Hepatocyte (in vitro differentiated cells): ENCODE results near the gene CNR2. TPM values are rescaled to one million over a fixed set of nuclear protein-coding genes. Genes with fewer than 3 reads are reported as not detected.

Experiments used
- DNase-seq: peaks from one replicate; pipeline ENCODE4 v3.0.0-alpha.2; 2016; ENCODE audit warnings: low spot score
- H2AFZ ChIP-seq: fragments of 200-600 bp; sonication (generic); 2 replicates; pipeline ENCODE4 v1.6.0; 2016; ENCODE audit warnings: antibody characterized with exemption, mild to moderate bottlenecking
- H3K27ac ChIP-seq: fragments of 200-600 bp; sonication (generic); 2 replicates; pipeline ENCODE4 v1.5.1; 2016; ENCODE audit warnings: mild to moderate bottlenecking
- H3K27me3 ChIP-seq: fragments of 200-600 bp; sonication (generic); 2 replicates; pipeline ENCODE4 v1.6.1; 2016
- H3K36me3 ChIP-seq: fragments of 200-600 bp; sonication (generic); replicated peaks from 2 replicates; pipeline ENCODE4 v1.5.1; 2016; ENCODE audit warnings: low read depth; ENCODE audit not compliant: insufficient read depth
- H3K4me1 ChIP-seq: fragments of 200-600 bp; sonication (generic); 2 replicates; pipeline ENCODE4 v1.5.1; 2016; ENCODE audit warnings: mild to moderate bottlenecking, moderate library complexity; ENCODE audit not compliant: insufficient read depth
- H3K4me2 ChIP-seq: fragments of 200-600 bp; sonication (generic); 2 replicates; pipeline ENCODE4 v1.6.0; 2016
- H3K4me3 ChIP-seq: fragments of 200-600 bp; sonication (generic); 2 replicates; pipeline ENCODE4 v1.5.1; 2016; ENCODE audit warnings: mild to moderate bottlenecking
- H3K79me2 ChIP-seq: fragments of 200-600 bp; sonication (generic); 2 replicates; pipeline ENCODE4 v1.6.0; 2017; ENCODE audit warnings: mild to moderate bottlenecking
- H3K9me2 ChIP-seq: fragments of 200-600 bp; sonication (generic); replicated peaks from 2 replicates; pipeline ENCODE4 v1.6.0; 2017; ENCODE audit warnings: mild to moderate bottlenecking; ENCODE audit not compliant: insufficient read depth
- H3K9me3 ChIP-seq: fragments of 200-600 bp; sonication (generic); 2 replicates; pipeline ENCODE4 v1.5.1; 2016; ENCODE audit warnings: low read depth, mild to moderate bottlenecking
- H4K20me1 ChIP-seq: fragments of 200-600 bp; sonication (generic); 2 replicates; pipeline ENCODE4 v1.6.0; 2016; ENCODE audit warnings: mild to moderate bottlenecking; ENCODE audit not compliant: insufficient read depth, poor library complexity, severe bottlenecking
- EZH2 ChIP-seq: fragments of 200-600 bp; sonication (generic); IDR thresholded peaks from 2 replicates; pipeline ENCODE4 v1.6.1; 2016; ENCODE audit warnings: antibody characterized with exemption, mild to moderate bottlenecking, borderline replicate concordance
- EZH2phosphoT487 ChIP-seq: fragments of 200-600 bp; sonication (generic); IDR thresholded peaks from one replicate; pipeline ENCODE4 v1.6.1; 2018; ENCODE audit warnings: antibody characterized with exemption, mild to moderate bottlenecking, low read depth, moderate library complexity; ENCODE audit not compliant: unreplicated experiment, severe bottlenecking
- WGBS: methylation state at CpG from one replicate; pipeline ENCODE4 v1.1.6; 2016; ENCODE audit warnings: low lambda C conversion rate; ENCODE audit errors: missing lambda C conversion rate; 5-methylcytosine and 5-hydroxymethylcytosine counted together
- polyA plus RNA-seq: library from polyadenylated mRNA; unstranded; fragments of >200 nt; fragmentation: Nextera tagmentation; extraction: Ambion mirVana; gene quantifications from 2 replicates; pipeline ENCODE4 v1.2.1, GENCODE V29; 2016
- total RNA-seq: library from RNA; depleted of rRNA; stranded (reverse); fragments of >200 nt; gene quantifications from 2 replicates; pipeline ENCODE4 v1.2.3, GENCODE V29; 2014
- TF ChIP-seq, protein P1 (sequence below): fragments of 200-600 bp; sonication (generic); IDR thresholded peaks from 2 replicates; pipeline ENCODE4 v1.5.1; 2016; ENCODE audit warnings: antibody characterized with exemption, mild to moderate bottlenecking; ENCODE audit not compliant: poor library complexity

The CNR2 gene
- total and polyA plus RNA-seq, 2 experiments from 2014 or later: not detected

DNA sequence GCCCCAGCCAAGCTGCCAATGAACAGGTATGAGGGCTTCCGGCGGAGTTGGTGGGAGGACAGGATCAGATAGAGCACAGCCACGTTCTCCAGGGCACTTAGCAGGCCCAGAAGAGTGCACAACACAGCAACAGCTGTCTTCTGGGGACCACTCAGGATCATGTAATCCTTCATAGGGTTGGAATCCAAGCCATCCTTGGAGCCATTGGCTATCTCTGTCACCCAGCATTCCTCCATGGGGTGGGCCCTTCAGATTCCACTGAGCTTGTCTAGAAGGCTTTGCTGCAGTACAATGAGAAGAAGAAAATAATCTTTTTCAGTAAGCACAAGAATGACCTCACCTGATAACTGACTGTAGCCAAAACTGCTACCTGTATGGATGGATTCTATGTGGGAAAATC lies 37.8 kb downstream of the CNR2 start:
- Histone ChIP-seq H4K20me1 (no peaks in the 10 kb centered on the region), H3K36me3 (no peaks in the 10 kb centered on the region), H3K27me3 (no peaks in the 10 kb centered on the region), H3K9me3 (peaks cover 14% of the 10 kb centered on the region), H3K9me2 (no peaks in the 10 kb centered on the region), H2AFZ (no peak overlapping the region), H3K27ac (no peak overlapping the region), H3K4me1 (no peaks in the 10 kb centered on the region), H3K79me2 (no peaks in the 10 kb centered on the region), H3K4me2 (no peak overlapping the region), H3K4me3 (no peak overlapping the region)
- TF ChIP-seq EZH2phosphoT487 (no peak), EZH2 (no peak)
- TF ChIP-seq, protein P1, sequence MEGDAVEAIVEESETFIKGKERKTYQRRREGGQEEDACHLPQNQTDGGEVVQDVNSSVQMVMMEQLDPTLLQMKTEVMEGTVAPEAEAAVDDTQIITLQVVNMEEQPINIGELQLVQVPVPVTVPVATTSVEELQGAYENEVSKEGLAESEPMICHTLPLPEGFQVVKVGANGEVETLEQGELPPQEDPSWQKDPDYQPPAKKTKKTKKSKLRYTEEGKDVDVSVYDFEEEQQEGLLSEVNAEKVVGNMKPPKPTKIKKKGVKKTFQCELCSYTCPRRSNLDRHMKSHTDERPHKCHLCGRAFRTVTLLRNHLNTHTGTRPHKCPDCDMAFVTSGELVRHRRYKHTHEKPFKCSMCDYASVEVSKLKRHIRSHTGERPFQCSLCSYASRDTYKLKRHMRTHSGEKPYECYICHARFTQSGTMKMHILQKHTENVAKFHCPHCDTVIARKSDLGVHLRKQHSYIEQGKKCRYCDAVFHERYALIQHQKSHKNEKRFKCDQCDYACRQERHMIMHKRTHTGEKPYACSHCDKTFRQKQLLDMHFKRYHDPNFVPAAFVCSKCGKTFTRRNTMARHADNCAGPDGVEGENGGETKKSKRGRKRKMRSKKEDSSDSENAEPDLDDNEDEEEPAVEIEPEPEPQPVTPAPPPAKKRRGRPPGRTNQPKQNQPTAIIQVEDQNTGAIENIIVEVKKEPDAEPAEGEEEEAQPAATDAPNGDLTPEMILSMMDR: no peak
- 87% methylated on average over 3 of the region's 3 CpGs for WGBS
- no peak for DNase-seq

- Histone ChIP-seq H3K27me3 (no peaks in the 10 kb centered on the region), H3K4me1 (no peaks in the 10 kb centered on the region), H4K20me1 (no peaks in the 10 kb centered on the region), H3K4me2 (no peak overlapping the region), H3K36me3 (no peaks in the 10 kb centered on the region), H2AFZ (no peak overlapping the region), H3K9me2 (no peaks in the 10 kb centered on the region), H3K4me3 (no peak overlapping the region), H3K9me3 (no peaks in the 10 kb centered on the region), H3K79me2 (no peaks in the 10 kb centered on the region), H3K27ac (no peak overlapping the region)
- no peak for DNase-seq
- TF ChIP-seq EZH2phosphoT487 (no peak), EZH2 (no peak)
- TF ChIP-seq, protein P1: no peak
- 90% methylated on average over 3 of the region's 3 CpGs for WGBS
These were observed 40.7 kb downstream of the CNR2 start for GRCh38 chr1:23872421-23872820.

DNA sequence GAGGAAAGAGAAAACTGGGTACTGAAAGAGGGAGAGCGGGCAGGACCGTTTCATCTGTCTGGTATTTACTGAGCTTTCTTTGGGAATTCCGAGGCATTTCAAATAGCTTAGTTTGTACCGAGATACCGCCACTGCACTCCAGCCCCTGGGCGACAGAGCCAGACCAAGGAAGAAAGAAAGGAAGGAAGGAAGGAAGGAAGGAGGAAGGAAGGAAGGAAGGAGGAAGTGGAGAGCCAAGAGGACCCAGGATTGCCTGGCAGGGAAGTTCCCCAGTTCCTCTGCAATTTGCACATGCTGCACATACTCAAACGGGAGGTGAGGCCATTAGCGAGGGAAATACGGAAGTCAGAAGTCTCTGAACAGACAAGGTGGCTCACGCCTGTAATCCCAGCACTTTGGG lies 44.1 kb downstream of the CNR2 start:
- H4K20me1 ChIP-seq: no peaks in the 10 kb centered on the region
- H3K27ac ChIP-seq: no peak overlapping the region
- no peaks in the 10 kb centered on the region for H3K36me3 ChIP-seq
- WGBS: 82% methylated on average over 10 of the region's 10 CpGs
- TF ChIP-seq EZH2 (no peak), EZH2phosphoT487 (no peak)
- TF ChIP-seq, protein P1: no peak
- H3K4me1 ChIP-seq: no peaks in the 10 kb centered on the region
- peak overlapping the region; percentile 47 for H2AFZ ChIP-seq
- no peak for DNase-seq
- H3K4me3 ChIP-seq: no peak overlapping the region
- peak overlapping the region; percentile 90 for H3K4me2 ChIP-seq
- no peaks in the 10 kb centered on the region for H3K9me3 ChIP-seq
- no peaks in the 10 kb centered on the region for H3K27me3 ChIP-seq
- no peaks in the 10 kb centered on the region for H3K9me2 ChIP-seq
- peaks cover 6% of the 10 kb centered on the region for H3K79me2 ChIP-seq

DNA sequence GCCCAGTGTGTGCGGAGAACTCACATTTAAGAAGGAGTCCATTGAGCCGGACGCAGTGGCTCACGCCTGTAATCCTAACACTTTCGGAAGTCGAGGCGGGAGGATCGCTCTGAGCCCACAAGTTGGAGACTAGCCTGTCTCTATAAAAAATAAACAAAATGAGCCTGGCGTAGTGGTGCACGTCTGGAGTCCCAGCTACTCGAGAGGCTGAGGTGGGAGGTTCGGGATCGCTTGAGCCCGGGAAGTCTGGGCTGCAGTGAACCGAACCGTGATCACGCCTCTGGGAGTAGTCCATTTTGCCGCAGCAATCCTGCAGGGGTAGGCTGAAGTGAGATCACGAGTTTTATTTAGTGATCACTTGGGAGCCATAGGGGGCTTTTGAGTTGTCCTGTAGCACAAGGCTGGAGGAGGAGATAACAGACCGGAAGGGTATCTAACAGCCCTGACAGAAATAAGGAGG lies 44.6 kb downstream of the CNR2 start:
- TF ChIP-seq, protein P1: no peak
- TF ChIP-seq EZH2: no peak
- TF ChIP-seq EZH2phosphoT487: no peak
- 64% methylated on average over 20 of the region's 20 CpGs for whole genome bisulfite sequencing
- peaks cover 6% of the 10 kb centered on the region for H3K79me2 ChIP-seq
- no peaks in the 10 kb centered on the region for H3K9me3 ChIP-seq
- H2AFZ ChIP-seq: peak overlapping the region; percentile 47
- H3K4me2 ChIP-seq: peak overlapping the region; percentile 90
- DNase-seq: no peak
- H3K36me3 ChIP-seq: no peaks in the 10 kb centered on the region
- H3K4me3 ChIP-seq: no peak overlapping the region
- no peaks in the 10 kb centered on the region for H3K27me3 ChIP-seq
- H3K4me1 ChIP-seq: no peaks in the 10 kb centered on the region
- no peak overlapping the region for H3K27ac ChIP-seq
- no peaks in the 10 kb centered on the region for H4K20me1 ChIP-seq
- H3K9me2 ChIP-seq: no peaks in the 10 kb centered on the region
